GM12872 (cell line): Measurements from ENCODE around the gene CCSER1.

Experiments used
- TF ChIP-seq, protein P1 (sequence below): IDR thresholded peaks from 3 replicates; pipeline ENCODE4 v1.5.1; 2011; ENCODE audit warnings: low read depth, mild to moderate bottlenecking, low read length, moderate library complexity; ENCODE audit not compliant: insufficient read depth

Gene CCSER1

GRCh38 chr4:91257721-91258120, 1130.5 kb downstream of the CCSER1 start:
- TF ChIP-seq, protein P1, sequence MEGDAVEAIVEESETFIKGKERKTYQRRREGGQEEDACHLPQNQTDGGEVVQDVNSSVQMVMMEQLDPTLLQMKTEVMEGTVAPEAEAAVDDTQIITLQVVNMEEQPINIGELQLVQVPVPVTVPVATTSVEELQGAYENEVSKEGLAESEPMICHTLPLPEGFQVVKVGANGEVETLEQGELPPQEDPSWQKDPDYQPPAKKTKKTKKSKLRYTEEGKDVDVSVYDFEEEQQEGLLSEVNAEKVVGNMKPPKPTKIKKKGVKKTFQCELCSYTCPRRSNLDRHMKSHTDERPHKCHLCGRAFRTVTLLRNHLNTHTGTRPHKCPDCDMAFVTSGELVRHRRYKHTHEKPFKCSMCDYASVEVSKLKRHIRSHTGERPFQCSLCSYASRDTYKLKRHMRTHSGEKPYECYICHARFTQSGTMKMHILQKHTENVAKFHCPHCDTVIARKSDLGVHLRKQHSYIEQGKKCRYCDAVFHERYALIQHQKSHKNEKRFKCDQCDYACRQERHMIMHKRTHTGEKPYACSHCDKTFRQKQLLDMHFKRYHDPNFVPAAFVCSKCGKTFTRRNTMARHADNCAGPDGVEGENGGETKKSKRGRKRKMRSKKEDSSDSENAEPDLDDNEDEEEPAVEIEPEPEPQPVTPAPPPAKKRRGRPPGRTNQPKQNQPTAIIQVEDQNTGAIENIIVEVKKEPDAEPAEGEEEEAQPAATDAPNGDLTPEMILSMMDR, result no peak

DNA sequence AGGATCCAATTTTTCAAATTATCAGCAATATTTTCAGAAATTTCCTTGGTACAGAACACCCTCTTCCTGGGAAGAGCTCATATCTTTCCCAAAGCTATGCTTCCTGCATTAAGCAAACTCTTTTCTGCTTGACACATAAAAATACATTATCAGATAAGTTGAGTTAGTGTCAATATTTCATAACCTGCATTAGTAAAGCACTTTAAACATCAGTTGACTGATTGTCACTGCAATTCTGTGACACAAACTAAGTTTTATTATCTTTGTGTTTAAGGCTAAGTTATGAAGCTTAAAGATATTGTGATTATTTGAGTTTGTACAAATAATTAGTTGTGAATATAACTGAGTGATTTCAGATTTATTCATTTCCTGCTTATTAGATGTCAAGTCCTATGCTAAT, 1131.1 kb downstream of the CCSER1 start:
- TF ChIP-seq, protein P1, result no peak

DNA sequence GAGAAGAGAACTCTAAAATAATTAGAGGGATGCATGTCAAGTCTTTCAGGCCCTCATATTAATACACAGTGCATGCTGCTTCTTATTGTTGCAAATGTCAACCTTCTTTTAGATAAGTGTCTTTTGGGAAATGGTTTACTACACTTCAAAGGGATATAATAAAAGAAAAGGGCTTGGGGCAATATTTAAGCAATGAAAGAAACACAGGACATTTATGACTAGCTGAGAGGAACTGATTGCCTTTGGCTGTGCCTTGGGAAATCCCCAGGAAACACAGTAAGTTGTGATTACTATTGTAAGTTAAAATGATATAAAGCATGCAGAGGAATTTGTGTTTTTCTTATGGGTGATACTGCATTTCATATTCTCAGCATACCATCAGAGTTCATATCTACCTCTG, 1140.3 kb downstream of the CCSER1 start:
- TF ChIP-seq, protein P1, result no peak

- TF ChIP-seq, protein P1, result no peak
Measured at GRCh38 chr4:91268913-91269312, 1141.7 kb downstream of the CCSER1 start.

DNA sequence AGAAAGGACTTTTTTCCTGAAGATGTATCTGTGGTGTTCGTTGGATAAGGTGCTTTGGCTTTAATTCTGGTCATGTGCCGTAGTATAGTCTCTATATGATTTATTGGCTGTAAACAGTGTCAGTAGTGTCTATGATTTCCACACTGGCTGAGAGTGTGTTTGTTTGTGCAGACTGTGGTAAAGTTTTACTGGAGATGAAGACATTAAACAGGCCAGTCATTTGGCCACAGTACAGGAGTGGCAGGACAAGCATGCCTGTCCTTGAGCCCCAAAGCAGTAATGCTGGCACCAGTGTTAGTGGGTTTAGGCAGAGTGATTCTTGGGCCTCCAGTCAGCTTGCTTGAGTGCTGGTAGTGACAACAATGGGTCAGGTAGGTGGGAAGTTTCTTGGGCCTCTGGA, 1152.7 kb downstream of the CCSER1 start:
- TF ChIP-seq, protein P1, result no peak

DNA sequence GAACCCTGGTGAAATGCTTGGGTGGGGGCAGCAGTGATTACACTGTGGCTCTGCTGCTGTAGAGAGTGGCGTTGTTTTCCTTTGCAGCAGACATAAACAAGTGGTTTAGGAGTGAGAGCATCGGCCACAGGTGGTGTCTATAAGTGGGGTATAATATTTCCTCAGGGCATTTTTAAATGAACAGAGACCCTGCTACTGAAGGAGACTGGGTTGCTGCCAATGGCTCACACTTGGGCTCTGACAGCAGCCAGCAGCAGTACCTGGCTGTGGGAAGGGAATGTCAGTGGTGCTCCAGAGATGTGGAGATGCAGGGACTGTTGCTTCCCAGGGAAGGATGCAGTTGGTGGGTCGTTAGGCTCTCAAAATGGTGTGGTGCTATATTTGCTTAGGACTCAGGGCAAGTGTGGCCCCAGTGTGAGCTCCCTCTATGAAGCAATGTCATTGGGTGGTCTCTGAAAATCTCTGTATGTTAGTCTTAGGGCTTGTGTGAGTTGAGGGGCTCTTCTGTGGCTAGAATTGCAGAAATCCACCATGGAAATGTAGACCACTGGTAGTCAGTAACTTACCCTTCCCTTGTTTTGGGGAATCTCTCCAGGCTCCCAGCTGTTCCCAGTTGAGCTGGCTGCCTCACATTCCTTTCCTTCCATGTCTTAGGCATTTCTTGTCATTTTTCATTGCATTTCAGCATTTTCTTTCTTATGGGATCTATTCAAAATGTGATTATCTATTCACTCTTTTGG, 1153.5 kb downstream of the CCSER1 start:
- TF ChIP-seq, protein P1, result no peak

GRCh38 chr4:91282217-91282616, 1155.0 kb downstream of the CCSER1 start:
- TF ChIP-seq, protein P1, result no peak
